Epithelial cell of esophagus (primary cell): ENCODE results near the gene GFOD1.

Source experiments
- DNase-seq: peaks from one replicate; pipeline ENCODE4 v3.0.0; 2010; ENCODE audit warnings: low read depth
- H3K4me3 ChIP-seq: 2 replicates; pipeline ENCODE4 v1.5.1; 2011; ENCODE audit warnings: mild to moderate bottlenecking, low read length, control low read depth
- TF ChIP-seq, protein P1 (sequence below): IDR thresholded peaks from 2 replicates; pipeline ENCODE4 v1.5.1; 2011; ENCODE audit warnings: low read depth, mild to moderate bottlenecking, low read length, control low read depth, inconsistent platforms; ENCODE audit not compliant: insufficient read depth; ENCODE audit errors: missing control alignments

GFOD1 gene

DNA sequence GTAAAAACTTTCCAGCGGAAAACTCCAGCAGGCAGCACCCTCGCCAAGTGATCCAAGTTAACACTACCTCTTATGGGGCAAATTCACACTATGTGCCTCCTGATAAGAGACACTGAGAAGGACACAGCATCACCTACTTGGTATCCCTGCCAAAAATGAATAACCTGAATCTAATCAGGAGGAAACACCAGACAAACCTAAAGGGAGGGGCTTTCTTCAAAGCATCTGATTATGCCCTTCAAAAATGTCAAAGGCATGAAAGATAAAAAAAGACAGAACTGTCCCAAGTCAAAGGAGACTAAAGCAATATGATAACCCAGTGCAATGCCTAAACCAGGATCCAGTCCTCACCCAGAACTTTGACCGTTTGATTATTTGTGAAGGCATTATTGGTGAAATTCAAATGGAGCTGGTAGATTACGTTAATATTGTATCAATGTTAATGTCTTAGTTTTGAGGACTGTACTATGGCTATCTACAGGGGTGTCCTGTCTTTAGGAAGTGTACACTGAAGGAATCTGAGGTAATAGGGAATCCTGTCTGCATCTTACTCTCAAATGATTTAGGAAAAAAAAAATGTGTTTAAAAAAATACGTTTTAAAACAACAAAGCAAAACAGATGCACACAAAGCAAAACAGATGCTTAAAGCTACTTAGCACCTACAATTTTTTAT is 167.4 kb downstream of the GFOD1 start:
- DNase-seq: no peak
- no peak overlapping the region for H3K4me3 ChIP-seq
- TF ChIP-seq, protein P1, sequence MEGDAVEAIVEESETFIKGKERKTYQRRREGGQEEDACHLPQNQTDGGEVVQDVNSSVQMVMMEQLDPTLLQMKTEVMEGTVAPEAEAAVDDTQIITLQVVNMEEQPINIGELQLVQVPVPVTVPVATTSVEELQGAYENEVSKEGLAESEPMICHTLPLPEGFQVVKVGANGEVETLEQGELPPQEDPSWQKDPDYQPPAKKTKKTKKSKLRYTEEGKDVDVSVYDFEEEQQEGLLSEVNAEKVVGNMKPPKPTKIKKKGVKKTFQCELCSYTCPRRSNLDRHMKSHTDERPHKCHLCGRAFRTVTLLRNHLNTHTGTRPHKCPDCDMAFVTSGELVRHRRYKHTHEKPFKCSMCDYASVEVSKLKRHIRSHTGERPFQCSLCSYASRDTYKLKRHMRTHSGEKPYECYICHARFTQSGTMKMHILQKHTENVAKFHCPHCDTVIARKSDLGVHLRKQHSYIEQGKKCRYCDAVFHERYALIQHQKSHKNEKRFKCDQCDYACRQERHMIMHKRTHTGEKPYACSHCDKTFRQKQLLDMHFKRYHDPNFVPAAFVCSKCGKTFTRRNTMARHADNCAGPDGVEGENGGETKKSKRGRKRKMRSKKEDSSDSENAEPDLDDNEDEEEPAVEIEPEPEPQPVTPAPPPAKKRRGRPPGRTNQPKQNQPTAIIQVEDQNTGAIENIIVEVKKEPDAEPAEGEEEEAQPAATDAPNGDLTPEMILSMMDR: no peak

DNA sequence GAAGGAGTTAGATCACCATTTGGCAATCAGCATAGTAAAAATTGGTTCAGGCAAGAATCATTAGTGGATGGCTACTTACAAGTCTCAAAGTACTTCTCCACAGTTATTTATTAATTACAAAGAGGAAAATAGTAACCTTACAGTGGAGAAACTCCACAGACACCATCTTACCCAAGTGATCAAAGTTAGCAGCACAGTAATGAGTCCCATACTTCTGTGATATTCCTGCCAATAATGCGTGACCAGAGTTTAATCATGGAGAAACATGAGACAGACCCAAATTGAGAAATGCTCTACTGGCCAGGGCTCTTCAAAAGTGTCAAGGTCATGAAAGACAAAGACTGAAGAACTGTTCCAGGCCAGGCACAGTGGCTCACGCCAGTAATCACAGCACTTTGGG is 168.6 kb downstream of the GFOD1 start:
- TF ChIP-seq, protein P1: no peak
- DNase-seq: no peak
- H3K4me3 ChIP-seq: no peak overlapping the region

DNA sequence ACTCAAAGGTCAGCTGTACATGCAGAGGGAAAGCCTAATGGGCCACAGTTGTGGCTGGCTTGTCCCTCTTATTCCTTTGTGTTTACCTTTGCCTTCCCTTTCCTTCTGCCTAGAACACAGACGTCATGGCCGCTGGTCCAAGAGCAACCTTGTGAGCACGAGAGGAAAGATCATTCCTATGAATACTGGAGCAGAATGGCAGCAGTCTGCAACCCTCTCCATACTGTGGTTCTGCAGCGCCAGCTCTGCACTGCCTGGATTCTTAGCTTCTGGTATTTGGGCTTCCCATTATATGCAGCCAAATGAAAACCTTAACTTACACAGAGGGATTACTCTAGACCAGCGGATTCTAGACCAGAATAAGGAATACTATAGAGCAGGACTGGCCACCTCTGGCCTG is 171.5 kb downstream of the GFOD1 start:
- no peak for DNase-seq
- H3K4me3 ChIP-seq: no peak overlapping the region
- TF ChIP-seq, protein P1: no peak

DNA sequence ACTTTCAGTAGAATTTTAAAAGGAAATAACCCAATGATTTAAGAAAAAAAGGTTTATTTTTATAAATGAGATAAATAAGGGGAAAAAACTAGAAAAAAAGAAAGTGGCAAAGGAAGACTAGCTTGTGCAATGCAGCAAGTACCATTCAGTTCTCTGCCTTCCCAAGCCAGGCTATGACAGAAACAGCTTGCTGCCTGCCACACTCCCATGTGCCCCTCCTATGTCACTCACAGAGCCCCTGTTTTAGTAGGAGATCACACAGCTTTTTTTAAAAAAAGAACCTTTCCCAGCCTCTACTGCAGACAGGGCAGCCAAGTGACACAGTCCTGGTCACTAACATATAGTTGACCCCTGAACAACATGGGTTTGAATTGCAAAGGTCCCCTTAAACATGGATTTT is 172.6 kb downstream of the GFOD1 start:
- no peak for DNase-seq
- TF ChIP-seq, protein P1: no peak

DNA sequence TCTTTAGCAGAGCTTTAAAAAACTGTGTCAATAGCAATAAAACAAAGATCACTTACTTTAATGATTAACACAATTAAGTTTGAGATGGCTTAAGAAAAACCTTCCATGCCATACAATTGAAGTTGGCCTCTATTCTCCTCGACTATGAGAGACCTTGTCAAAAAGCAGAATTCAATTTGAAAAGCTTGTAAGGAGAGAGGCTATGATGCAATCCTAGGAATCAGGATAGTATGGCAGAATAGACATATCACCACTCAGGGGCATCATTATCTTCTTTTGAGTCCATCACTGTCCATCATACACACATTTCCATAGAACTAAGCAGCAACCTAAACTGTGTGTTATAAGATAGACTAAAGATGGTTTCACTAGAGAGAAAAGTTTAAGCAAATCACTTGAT is 176.2 kb downstream of the GFOD1 start:
- TF ChIP-seq, protein P1: no peak
- H3K4me3 ChIP-seq: no peak overlapping the region
- DNase-seq: no peak

More for the DNA sequence above, 172.6 kb downstream of the GFOD1 start:
- H3K4me3 ChIP-seq: no peak overlapping the region

DNA sequence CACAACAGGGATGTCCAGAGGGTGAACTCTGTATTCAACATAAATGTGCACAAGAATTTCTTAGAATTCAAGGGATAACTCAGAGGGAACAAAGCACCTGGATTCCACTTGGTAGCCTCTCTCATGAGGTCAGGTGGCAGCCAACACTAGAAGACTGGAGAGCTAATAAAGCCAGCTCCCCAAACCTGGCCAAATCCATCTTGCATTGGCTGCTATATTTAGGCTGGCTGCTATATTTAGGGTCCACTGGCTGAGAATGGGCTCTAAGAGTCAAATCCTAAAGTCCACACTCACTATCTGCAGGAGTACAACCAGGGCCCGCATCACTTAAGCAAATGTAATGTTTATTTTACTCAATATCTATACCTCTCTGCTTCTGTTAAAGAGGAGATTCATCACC is 179.1 kb downstream of the GFOD1 start:
- TF ChIP-seq, protein P1: no peak
- no peak overlapping the region for H3K4me3 ChIP-seq
- no peak for DNase-seq
